Testis (tissue), 3 donors: ENCODE data around the gene NR2F6. TPM values are rescaled to one million over a fixed set of nuclear protein-coding genes. Genes with fewer than 3 reads are reported as not detected.

ENCODE experiments used
- DNase-seq: peaks from one replicate; pipeline ENCODE4 v3.0.0-alpha.2; 2019
- H3K27ac ChIP-seq, 2 donors: fragments of 200-600 bp; sonication (generic); one replicate each; pipeline ENCODE4 v1.5.1; 2019
- H3K27me3 ChIP-seq: fragments of 200-600 bp; sonication (generic); one replicate; pipeline ENCODE4 v1.5.1; 2019
- H3K36me3 ChIP-seq: fragments of 200-600 bp; sonication (generic); one replicate; pipeline ENCODE4 v1.5.1; 2017; ENCODE audit warnings: low read depth; ENCODE audit errors: missing control alignments
- H3K4me1 ChIP-seq: fragments of 200-600 bp; sonication (generic); one replicate; pipeline ENCODE4 v1.5.1; 2019
- H3K4me3 ChIP-seq, 2 donors: fragments of 200-600 bp; sonication (generic); one replicate each; pipeline ENCODE4 v1.5.1; 2017 to 2019
- H3K9me3 ChIP-seq: fragments of 200-600 bp; sonication (generic); one replicate; pipeline ENCODE4 v1.5.1; 2017
- POLR2A ChIP-seq: fragments of 450-650 bp; IDR thresholded peaks from one replicate; pipeline ENCODE4 v1.6.1; 2017; ENCODE audit warnings: antibody characterized with exemption, mild to moderate bottlenecking, moderate library complexity
- WGBS, 2 donors: methylation state at CpG; one replicate each; pipeline ENCODE4 v1.1.5; 2018; 5-methylcytosine and 5-hydroxymethylcytosine counted together
- intact Hi-C: fragments of 100-400 bp; cut with DNase I; formaldehyde crosslinking; loops from one replicate; pipeline ENCODE4 v1.15.1; 2023; ENCODE audit warnings: low total_unique reads
- polyA plus RNA-seq: library from polyadenylated mRNA; stranded (reverse); fragments of 350-450 nt; fragmentation: Illumina TruSeq; extraction: RNeasy Lipid Tissue Mini Kit (QIAGEN cat#74804); gene quantifications from one replicate; pipeline ENCODE4 v1.2.3, GENCODE V29; 2014; ENCODE audit warnings: low read depth, low replicate concordance; ENCODE audit not compliant: insufficient read depth
- total RNA-seq, 2 donors: library from RNA; depleted of rRNA; stranded (reverse); fragments of >200 nt; gene quantifications; one replicate each; pipeline ENCODE4 v1.2.3, GENCODE V29; 2016
- TF ChIP-seq, protein P1 (sequence below), 3 experiments: fragments of 450-650 bp in 2 of 3; fragments of 200-600 bp in 1 of 3; sonication (generic) in 1 of 3; IDR thresholded peaks; one replicate each; pipeline ENCODE4 v1.5.1; 2016 to 2019; ENCODE audit warnings: antibody characterized with exemption in 3 of 3, mild to moderate bottlenecking in 2 of 3, moderate library complexity in 1 of 3

NR2F6 gene
- total and polyA plus RNA-seq, 3 donors from 2014 or later: 20.4 to 71.8 (median 63.1) TPM

DNA sequence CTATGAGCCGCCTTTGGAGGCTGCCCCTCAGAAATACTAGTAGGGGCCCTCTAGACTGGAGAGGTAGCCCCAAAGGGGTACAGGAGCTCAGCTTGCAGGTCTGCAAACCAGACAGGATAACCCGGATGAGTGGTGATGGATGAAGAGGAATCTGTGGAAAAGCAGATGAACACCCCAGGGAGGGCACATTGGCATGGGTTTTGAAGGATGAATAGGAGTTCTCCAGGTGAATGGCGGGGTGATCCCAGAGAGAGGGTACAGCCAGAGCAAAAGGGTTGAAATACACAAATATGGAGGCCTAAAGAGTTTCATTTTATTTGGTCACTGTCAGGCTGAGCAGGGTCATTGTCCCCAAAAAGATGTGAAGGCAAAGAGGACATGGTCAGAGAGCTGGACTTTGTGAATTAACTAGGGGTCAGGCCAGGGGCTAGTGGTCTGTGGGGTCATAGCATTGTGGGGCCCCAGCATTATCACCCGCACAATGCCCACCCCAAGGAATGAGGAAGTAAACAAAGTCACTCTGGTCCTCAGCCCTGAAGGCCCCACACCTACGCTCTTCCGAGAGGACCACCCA lies 4.8 kb downstream of the NR2F6 start:
- intact Hi-C loops: no loop called here
- Histone ChIP-seq H3K4me1 (peaks cover 37% of the 10 kb centered on the region), H3K36me3 (no peaks in the 10 kb centered on the region), H3K27me3 (no peaks in the 10 kb centered on the region), H3K9me3 (no peaks in the 10 kb centered on the region), H3K27ac (no peak overlapping the region), H3K4me3 (no peak overlapping the region)
- WGBS, 2 donors: 98 to 100% methylated on average over 4 to 6 of the region's 6 CpGs
- TF ChIP-seq, protein P1, sequence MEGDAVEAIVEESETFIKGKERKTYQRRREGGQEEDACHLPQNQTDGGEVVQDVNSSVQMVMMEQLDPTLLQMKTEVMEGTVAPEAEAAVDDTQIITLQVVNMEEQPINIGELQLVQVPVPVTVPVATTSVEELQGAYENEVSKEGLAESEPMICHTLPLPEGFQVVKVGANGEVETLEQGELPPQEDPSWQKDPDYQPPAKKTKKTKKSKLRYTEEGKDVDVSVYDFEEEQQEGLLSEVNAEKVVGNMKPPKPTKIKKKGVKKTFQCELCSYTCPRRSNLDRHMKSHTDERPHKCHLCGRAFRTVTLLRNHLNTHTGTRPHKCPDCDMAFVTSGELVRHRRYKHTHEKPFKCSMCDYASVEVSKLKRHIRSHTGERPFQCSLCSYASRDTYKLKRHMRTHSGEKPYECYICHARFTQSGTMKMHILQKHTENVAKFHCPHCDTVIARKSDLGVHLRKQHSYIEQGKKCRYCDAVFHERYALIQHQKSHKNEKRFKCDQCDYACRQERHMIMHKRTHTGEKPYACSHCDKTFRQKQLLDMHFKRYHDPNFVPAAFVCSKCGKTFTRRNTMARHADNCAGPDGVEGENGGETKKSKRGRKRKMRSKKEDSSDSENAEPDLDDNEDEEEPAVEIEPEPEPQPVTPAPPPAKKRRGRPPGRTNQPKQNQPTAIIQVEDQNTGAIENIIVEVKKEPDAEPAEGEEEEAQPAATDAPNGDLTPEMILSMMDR (IDR thresholded peaks at IDR 0.05): no peak
- no peak for DNase-seq

DNA sequence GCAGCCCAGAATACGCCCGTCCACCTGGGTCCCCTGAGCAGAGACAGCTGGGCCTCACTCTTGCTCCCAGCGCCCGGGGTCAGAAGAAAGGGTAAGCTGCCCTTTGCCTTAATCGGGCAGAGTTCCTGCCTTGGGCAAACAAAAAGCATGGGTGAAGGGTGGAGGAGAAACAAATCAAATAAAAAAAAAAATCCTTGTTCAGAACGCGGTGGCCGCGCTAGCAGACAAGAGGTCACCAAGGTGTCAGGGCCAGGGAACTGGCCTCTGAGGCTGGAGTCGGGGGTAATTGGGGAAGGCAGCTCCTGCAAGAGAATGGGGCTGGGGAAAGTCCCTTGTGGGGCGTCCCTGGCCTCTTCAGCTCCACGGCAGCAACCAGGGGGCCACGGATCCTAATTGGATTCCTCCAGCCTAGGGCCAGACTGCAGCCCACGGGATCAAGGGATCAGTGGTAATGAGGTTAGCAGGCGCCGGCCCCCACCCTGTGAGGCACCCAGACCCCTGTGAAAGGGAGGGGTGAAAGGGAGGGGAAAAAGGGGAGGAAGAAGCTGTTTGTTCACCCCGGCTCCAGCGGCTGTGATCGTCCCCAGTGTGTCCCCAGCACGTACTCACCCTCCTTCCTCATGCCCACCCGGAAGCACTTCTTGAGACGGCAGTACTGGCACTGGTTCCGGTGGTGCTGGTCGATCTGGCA lies 5.5 kb downstream of the NR2F6 start:
- intact Hi-C loops: no loop called here
- TF ChIP-seq POLR2A: no peak
- TF ChIP-seq, protein P1 (IDR thresholded peaks at IDR 0.05): no peak
- Histone ChIP-seq H3K4me3 (no peak overlapping the region), H3K4me1 (peaks cover 40% of the 10 kb centered on the region), H3K36me3 (no peaks in the 10 kb centered on the region), H3K27me3 (no peaks in the 10 kb centered on the region), H3K27ac (peak overlapping the region in 1 of 2 donors; percentile 15), H3K9me3 (no peaks in the 10 kb centered on the region)
- DNase-seq: no peak
- 52 to 67% methylated on average over 17 to 24 of the region's 24 CpGs for WGBS, 2 donors

DNA sequence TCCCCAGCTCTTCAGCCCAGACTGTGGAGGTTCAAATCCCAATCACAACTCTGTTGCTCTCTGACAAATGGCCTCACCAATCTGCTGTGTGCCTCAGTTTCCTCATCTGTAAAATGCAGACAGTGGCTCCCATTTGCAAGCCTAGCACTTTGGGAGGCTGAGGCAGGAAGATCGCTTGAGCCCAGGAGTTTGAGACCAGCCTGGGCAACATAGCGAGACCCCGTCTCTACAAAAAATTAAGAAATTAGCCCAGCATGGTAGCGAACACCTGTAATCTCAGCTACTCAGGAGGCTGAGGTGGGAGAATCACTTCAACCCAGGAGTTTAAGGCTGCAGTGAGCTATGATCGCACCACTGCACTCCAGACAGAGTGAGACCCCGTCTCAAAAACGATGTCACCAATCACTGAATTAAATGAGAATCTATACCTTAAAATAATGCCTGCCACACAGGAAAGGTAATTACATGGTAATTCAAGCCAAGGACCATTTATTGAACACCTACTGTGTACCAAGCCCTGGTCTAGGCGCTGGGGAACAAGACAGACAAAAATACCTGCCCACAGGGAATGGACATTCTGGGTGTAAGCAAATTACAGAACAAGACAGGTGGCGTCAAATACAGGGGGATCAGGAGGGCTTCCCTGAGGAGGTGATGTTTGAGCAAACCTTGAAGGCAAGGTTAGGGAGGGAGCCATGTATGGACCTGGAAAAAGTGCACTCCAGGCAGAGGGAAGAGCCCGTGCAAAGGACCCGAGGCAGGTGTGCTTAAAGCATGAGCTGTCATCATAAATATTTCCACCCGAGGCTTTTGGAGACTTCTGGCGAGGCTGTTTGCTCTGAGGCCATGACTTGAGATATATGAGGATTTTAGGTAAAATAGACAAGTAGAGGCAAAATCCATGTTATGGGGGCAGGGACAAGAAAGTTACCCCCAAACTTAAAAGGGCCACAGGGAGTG lies 7.7 kb downstream of the NR2F6 start:
- no peak overlapping the region for H3K4me3 ChIP-seq
- H3K27me3 ChIP-seq: no peaks in the 10 kb centered on the region
- peaks cover 35% of the 10 kb centered on the region for H3K4me1 ChIP-seq
- H3K27ac ChIP-seq: no peak overlapping the region
- no peaks in the 10 kb centered on the region for H3K9me3 ChIP-seq
- WGBS, 2 donors: 92 to 95% methylated on average over 13 of the region's 13 CpGs
- intact Hi-C loops: no loop called here
- TF ChIP-seq, protein P1 (IDR thresholded peaks at IDR 0.05): no peak
- no peak for TF ChIP-seq POLR2A
- DNase-seq: no peak
- no peaks in the 10 kb centered on the region for H3K36me3 ChIP-seq

- intact Hi-C loops: no loop called here
- Histone ChIP-seq H3K9me3 (no peaks in the 10 kb centered on the region), H3K36me3 (no peaks in the 10 kb centered on the region), H3K4me1 (peaks cover 26% of the 10 kb centered on the region), H3K27ac (no peak overlapping the region), H3K4me3 (no peak overlapping the region), H3K27me3 (no peaks in the 10 kb centered on the region)
- WGBS, 2 donors: 88 to 90% methylated on average over 18 of the region's 18 CpGs
- TF ChIP-seq POLR2A: no peak
- TF ChIP-seq, protein P1 (IDR thresholded peaks at IDR 0.05): no peak
- no peak for DNase-seq
Observed at GRCh38 chr19:17236811-17237543, 8.7 kb downstream of the NR2F6 start.
